Activated CD4-positive, alpha-beta memory T cell treated with anti-CD3 and anti-CD28 coated beads, Interleukin-2, amount 10 ng/mL, durations not matched to agents 7 days and 5 days (primary cell): ENCODE results near the gene LZTFL1. TPM values are rescaled to one million over a fixed set of nuclear protein-coding genes. Genes with fewer than 3 reads are reported as not detected.

ENCODE experiments used
- CTCF ChIA-PET: fragments of 350-600 bp; sonication (Branson Sonifier 250); formaldehyde crosslinking; loops from one replicate; lab custom pipeline; 2021; ENCODE audit warnings: antibody characterized with exemption, inconsistent platforms; lab: Charles Lee
- POLR2A ChIA-PET: fragments of 350-600 bp; sonication (Branson Sonifier 250); formaldehyde crosslinking; loops from one replicate; lab custom pipeline; 2021; ENCODE audit warnings: antibody characterized with exemption; lab: Charles Lee
- DNase-seq: peaks from one replicate; pipeline ENCODE4 v3.0.0-alpha.2; 2020
- H3K27ac Mint-ChIP-seq: one replicate; pipeline ENCODE4 v1.8.0; 2021; ENCODE audit warnings: mild to moderate bottlenecking, mixed read lengths
- H3K27me3 Mint-ChIP-seq: one replicate; pipeline ENCODE4 v1.8.0; 2021; ENCODE audit warnings: mixed read lengths
- H3K36me3 Mint-ChIP-seq: one replicate; pipeline ENCODE4 v1.8.0; 2021; ENCODE audit warnings: low read depth, mixed read lengths
- H3K4me1 Mint-ChIP-seq: one replicate; pipeline ENCODE4 v1.8.0; 2021; ENCODE audit warnings: mixed read lengths
- H3K4me3 Mint-ChIP-seq: one replicate; pipeline ENCODE4 v1.8.0; 2021; ENCODE audit warnings: mild to moderate bottlenecking, mixed read lengths
- H3K9me3 Mint-ChIP-seq: one replicate; pipeline ENCODE4 v1.8.0; 2021; ENCODE audit warnings: mixed read lengths
- total RNA-seq, 2 experiments: library from RNA; stranded (reverse); gene quantifications; one replicate each; pipeline ENCODE4 v1.2.3, GENCODE V29; 2021

The LZTFL1 gene
- total RNA-seq, 2 experiments from 2014 or later: 7.9 to 8.4 TPM

- H3K4me3 Mint-ChIP-seq: no peak overlapping the region
- DNase-seq: no peak
- no peaks in the 10 kb centered on the region for H3K36me3 Mint-ChIP-seq
- ChIA-PET POLR2A (no interaction called here), CTCF (no interaction called here)
- H3K4me1 Mint-ChIP-seq: peaks cover 20% of the 10 kb centered on the region
- H3K9me3 Mint-ChIP-seq: no peaks in the 10 kb centered on the region
- peaks cover 22% of the 10 kb centered on the region for H3K27me3 Mint-ChIP-seq
- no peak overlapping the region for H3K27ac Mint-ChIP-seq
Observed at GRCh38 chr3:45776611-45777010, 65.3 kb downstream of the LZTFL1 start.

GRCh38 chr3:45776301-45776595 is 65.7 kb downstream of the LZTFL1 start:
- POLR2A ChIA-PET: no interaction called here
- Mint-ChIP-seq H3K4me1 (peaks cover 21% of the 10 kb centered on the region), H3K36me3 (no peaks in the 10 kb centered on the region), H3K9me3 (no peaks in the 10 kb centered on the region), H3K27me3 (peaks cover 23% of the 10 kb centered on the region), H3K4me3 (no peak overlapping the region), H3K27ac (no peak overlapping the region)
- CTCF ChIA-PET: no interaction called here
- DNase-seq: no peak

- no peaks in the 10 kb centered on the region for H3K9me3 Mint-ChIP-seq
- CTCF ChIA-PET: no interaction called here
- no peak overlapping the region for H3K27ac Mint-ChIP-seq
- H3K36me3 Mint-ChIP-seq: no peaks in the 10 kb centered on the region
- POLR2A ChIA-PET: no interaction called here
- DNase-seq: no peak
- H3K27me3 Mint-ChIP-seq: peaks cover 23% of the 10 kb centered on the region
- no peak overlapping the region for H3K4me3 Mint-ChIP-seq
- peaks cover 21% of the 10 kb centered on the region for H3K4me1 Mint-ChIP-seq
Observed at GRCh38 chr3:45775571-45776300, 66.2 kb downstream of the LZTFL1 start.

- Mint-ChIP-seq H3K36me3 (no peaks in the 10 kb centered on the region), H3K4me1 (peaks cover 21% of the 10 kb centered on the region), H3K9me3 (no peaks in the 10 kb centered on the region), H3K27me3 (peaks cover 31% of the 10 kb centered on the region), H3K27ac (no peak overlapping the region), H3K4me3 (no peak overlapping the region)
- CTCF ChIA-PET: interaction anchor here (1.4 kb wide), 1 partner anchor 43 kb away, joined by 5 read pairs; no protein-coding TSS in a partner anchor
- POLR2A ChIA-PET: no interaction called here
- no peak for DNase-seq
Observed at GRCh38 chr3:45774581-45775521, 67.1 kb downstream of the LZTFL1 start.

GRCh38 chr3:45773714-45774449 is 68.0 kb downstream of the LZTFL1 start:
- Mint-ChIP-seq H3K4me3 (no peak overlapping the region), H3K27me3 (peaks cover 32% of the 10 kb centered on the region), H3K9me3 (no peaks in the 10 kb centered on the region), H3K36me3 (no peaks in the 10 kb centered on the region), H3K27ac (no peak overlapping the region), H3K4me1 (peaks cover 21% of the 10 kb centered on the region)
- DNase-seq: no peak
- CTCF ChIA-PET: interaction anchor here (1.3 to 1.4 kb wide), 2 partner anchors 13 to 43 kb away, joined by 3 to 5 read pairs; no protein-coding TSS in a partner anchor
- POLR2A ChIA-PET: no interaction called here

Other genes with a start within 250 kb of the LZTFL1 start
- gene LIMD1, start 247.4 kb downstream of the LZTFL1 start, total RNA-seq: 10 to 100 TPM; 39.9 to 41.0 TPM
- 100 to 1,000 TPM; 101 to 103 TPM for gene SACM1L, start 152.7 kb downstream of the LZTFL1 start, total RNA-seq
- gene SLC6A20, start 45.6 kb downstream of the LZTFL1 start, total RNA-seq: not detected
- gene CCR9, start 44.4 kb upstream of the LZTFL1 start, total RNA-seq: under 1 TPM; 0.28 TPM
- gene CXCR6, start 101.3 kb upstream of the LZTFL1 start, total RNA-seq: 10 to 100 TPM; 53.8 to 58.8 TPM
- gene FYCO1, start 153.7 kb upstream of the LZTFL1 start, total RNA-seq: 10 to 100 TPM; 21.7 to 22.6 TPM
- not detected for gene XCR1, start 185.4 kb upstream of the LZTFL1 start, total RNA-seq